Calu3 (cell line): ENCODE data around the gene LETMD1. TPM values are rescaled to one million over a fixed set of nuclear protein-coding genes. Genes with fewer than 3 reads are reported as not detected.

Source experiments
- BruUV-seq: library from RNA; stranded (reverse); fragments of 400-500 nt; replicated peaks from 2 replicates; lab custom pipeline; 2021; lab: Mats Ljungman, UMichigan
- CTCF ChIA-PET: fragments of 300-600 bp; sonication (Branson Sonifier 250); formaldehyde crosslinking; loops from one replicate; lab custom pipeline; 2022; ENCODE audit warnings: antibody characterized with exemption; lab: Charles Lee
- DNase-seq: peaks from one replicate; pipeline ENCODE4 v3.0.0; 2022
- H3K27ac Mint-ChIP-seq: one replicate; pipeline ENCODE4 v1.8.0; 2022; ENCODE audit warnings: mixed read lengths; ENCODE audit not compliant: unreplicated experiment
- H3K27me3 Mint-ChIP-seq: one replicate; pipeline ENCODE4 v1.8.0; 2022; ENCODE audit warnings: mixed read lengths; ENCODE audit not compliant: unreplicated experiment
- H3K36me3 Mint-ChIP-seq: one replicate; pipeline ENCODE4 v1.8.0; 2022; ENCODE audit warnings: mild to moderate bottlenecking, moderate library complexity, mixed read lengths; ENCODE audit not compliant: insufficient read depth, unreplicated experiment
- H3K4me1 Mint-ChIP-seq: one replicate; pipeline ENCODE4 v1.8.0; 2022; ENCODE audit warnings: mild to moderate bottlenecking, low read depth, mixed read lengths; ENCODE audit not compliant: unreplicated experiment
- H3K4me3 Mint-ChIP-seq: one replicate; pipeline ENCODE4 v1.8.0; 2022; ENCODE audit warnings: mild to moderate bottlenecking, low read depth, moderate library complexity, mixed read lengths; ENCODE audit not compliant: unreplicated experiment
- H3K9me3 Mint-ChIP-seq: one replicate; pipeline ENCODE4 v1.8.0; 2022; ENCODE audit warnings: low read depth, mixed read lengths; ENCODE audit not compliant: unreplicated experiment
- CTCF ChIP-seq: fragments of 200-600 bp; IDR thresholded peaks from one replicate; pipeline ENCODE4 v1.8.0; 2022; ENCODE audit warnings: antibody characterized with exemption; ENCODE audit not compliant: unreplicated experiment
- intact Hi-C: fragments of 100-400 bp; cut with micrococcal nuclease; formaldehyde crosslinking; loops from one replicate; pipeline ENCODE4 v1.10.0; 2022; ENCODE audit not compliant: unreplicated experiment
- total RNA-seq: library from RNA; stranded (reverse); gene quantifications from 2 replicates; pipeline ENCODE4 v1.2.3, GENCODE V29; 2022

Gene LETMD1
- total RNA-seq, 1 experiment from 2014 or later: 41.6 TPM

GRCh38 chr12:51108136-51108535 is 60.0 kb downstream of the LETMD1 start:
- Mint-ChIP-seq H3K9me3 (no peaks in the 10 kb centered on the region), H3K4me1 (no peaks in the 10 kb centered on the region), H3K27me3 (no peaks in the 10 kb centered on the region), H3K27ac (no peak overlapping the region), H3K36me3 (peaks cover 24% of the 10 kb centered on the region), H3K4me3 (no peak overlapping the region)
- no peak for DNase-seq
- CTCF ChIA-PET: no interaction called here
- TF ChIP-seq CTCF: no peak
- intact Hi-C loops: no loop called here
- BruUV-seq: no TSS peak

Other genes with a start within 250 kb of the LETMD1 start
- gene TMPRSS12, start 205.4 kb upstream of the LETMD1 start, total RNA-seq: not detected in 2 replicates
- gene HIGD1C, start 95.8 kb upstream of the LETMD1 start, total RNA-seq: not detected in 2 replicates
- 49.5 and 51.3 TPM in 2 replicates for gene SLC11A2, start 21.9 kb upstream of the LETMD1 start, total RNA-seq
- gene CSRNP2, start 35.3 kb downstream of the LETMD1 start, total RNA-seq: 18.1 and 19.5 TPM in 2 replicates
- gene TFCP2, start 124.8 kb downstream of the LETMD1 start, total RNA-seq: 19.3 and 19.6 TPM in 2 replicates
- 2.5 and 4.2 TPM in 2 replicates for gene POU6F1, start 169.7 kb downstream of the LETMD1 start, total RNA-seq
- 96.3 and 103 TPM in 2 replicates for gene DAZAP2, start 190.5 kb downstream of the LETMD1 start, total RNA-seq
- gene SMAGP, start 222.1 kb downstream of the LETMD1 start, total RNA-seq: 60.9 and 64.1 TPM in 2 replicates